ENCODE data around the gene CENPK. TPM values are rescaled to one million over a fixed set of nuclear protein-coding genes. Genes with fewer than 3 reads are reported as not detected.

Gene CENPK
- total RNA-seq, 2 donors from 2014 or later, result 78.3 to 89.8 TPM

DNA sequence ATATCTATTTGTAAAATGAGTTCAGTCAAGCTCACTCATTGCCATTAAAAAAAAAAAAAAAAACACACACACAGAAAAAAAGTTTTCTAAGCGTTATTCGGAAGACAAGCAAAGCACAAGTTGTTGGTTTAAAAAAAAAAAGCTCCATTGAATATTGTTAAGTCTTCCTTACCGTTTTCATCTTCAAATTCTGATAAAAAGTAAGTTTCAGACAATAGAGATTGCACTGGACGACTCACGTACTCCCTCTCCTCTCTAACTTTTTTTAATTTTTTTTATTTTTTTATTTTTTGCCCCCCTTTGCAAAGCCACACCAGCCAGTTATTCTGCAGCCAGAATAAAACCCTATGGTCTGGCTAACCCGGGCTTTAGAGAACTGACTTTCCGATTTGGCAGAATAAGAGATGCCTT is 81.8 kb downstream of the CENPK start:
- DNase-seq (ENCODE audit: low spot score in 2 of 2) (no peak), ATAC-seq (peak; percentile 10 to 19)
- peak overlapping the region; percentile 17 to 92 for H3K27ac Mint-ChIP-seq
- H3K36me3 Mint-ChIP-seq, result peaks cover 0 to 11% of the 10 kb centered on the region in 2 donors
- H3K9me3 Mint-ChIP-seq, result no peaks in the 10 kb centered on the region

DNA sequence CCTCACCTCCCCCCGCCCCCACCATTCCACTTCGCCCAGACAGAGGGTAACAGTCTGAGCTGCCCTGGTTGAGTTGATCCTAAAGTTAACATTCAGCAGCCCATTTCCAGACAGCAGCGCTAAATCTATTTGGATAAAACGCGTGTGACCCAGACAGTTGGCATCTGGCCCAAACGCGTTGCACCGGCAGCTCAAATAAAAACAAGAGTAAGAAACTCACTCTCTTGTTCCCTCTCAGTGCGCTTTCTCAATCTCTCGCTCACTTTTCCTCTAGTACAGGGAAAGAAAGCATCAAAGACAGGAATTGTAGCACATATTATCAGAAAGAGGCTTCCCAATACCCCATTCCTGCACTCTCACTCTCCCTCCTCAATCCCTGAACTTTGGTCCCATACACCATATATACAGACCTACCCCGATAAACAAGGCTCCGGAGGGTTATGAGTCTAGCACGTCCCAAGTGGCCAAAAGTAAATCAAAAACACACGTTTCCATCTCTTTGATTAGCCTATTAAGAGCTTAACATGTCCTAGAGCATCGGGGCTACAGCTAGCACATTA is 82.6 kb downstream of the CENPK start:
- DNase-seq (ENCODE audit: low spot score in 2 of 2) (peak in 1 of 2 donors; percentile 32), ATAC-seq (peak; percentile 15 to 45)
- Mint-ChIP-seq H3K36me3 (peaks cover 0 to 11% of the 10 kb centered on the region in 2 donors), H3K9me3 (no peaks in the 10 kb centered on the region), H3K27ac (no peak overlapping the region)

DNA sequence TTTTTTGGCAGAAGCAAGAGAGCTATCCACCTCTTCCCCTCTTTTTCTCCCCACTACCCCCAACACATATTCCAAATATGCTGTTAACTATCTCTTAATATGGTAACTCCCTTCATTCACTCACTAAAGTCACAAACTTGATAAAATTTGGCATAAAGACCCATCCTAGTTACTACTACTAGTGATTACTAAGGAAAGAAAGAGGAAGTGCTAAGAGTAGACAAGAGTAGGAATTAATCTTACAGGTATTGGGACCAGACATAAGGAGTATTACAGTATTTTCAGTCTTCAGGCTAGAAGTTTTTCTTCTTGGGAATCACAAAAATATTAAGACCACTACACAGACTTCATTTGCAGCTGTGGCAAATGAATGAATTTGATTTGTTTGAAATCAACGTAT is 83.4 kb downstream of the CENPK start:
- ATAC-seq, result no peak
- no peak overlapping the region for H3K27ac Mint-ChIP-seq
- peaks cover 0 to 11% of the 10 kb centered on the region in 2 donors for H3K36me3 Mint-ChIP-seq
- DNase-seq (ENCODE audit: low spot score in 2 of 2), result no peak
- H3K9me3 Mint-ChIP-seq, result no peaks in the 10 kb centered on the region

DNA sequence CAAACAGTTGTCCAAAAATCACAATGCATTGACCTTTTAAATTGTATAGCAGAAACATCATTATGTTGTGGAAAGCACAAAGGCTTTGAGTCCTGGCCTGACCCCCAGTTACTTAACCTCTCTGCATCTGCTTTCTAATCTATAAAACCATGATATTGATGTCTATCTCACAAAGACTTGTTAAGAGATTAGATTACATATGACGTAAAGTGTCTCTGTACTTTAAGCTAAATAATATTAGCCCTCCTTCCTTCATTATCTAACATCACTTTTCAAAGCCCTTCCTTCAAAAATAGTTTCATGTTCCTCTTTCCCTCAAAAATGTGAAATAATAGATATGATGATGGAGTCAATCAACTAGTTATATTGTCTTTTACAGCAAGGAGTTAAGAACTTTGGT is 84.6 kb downstream of the CENPK start:
- Mint-ChIP-seq H3K27ac (no peak overlapping the region), H3K36me3 (peaks cover 0 to 11% of the 10 kb centered on the region in 2 donors), H3K9me3 (no peaks in the 10 kb centered on the region)
- DNase-seq (ENCODE audit: low spot score in 2 of 2), result no peak
- no peak for ATAC-seq

DNA sequence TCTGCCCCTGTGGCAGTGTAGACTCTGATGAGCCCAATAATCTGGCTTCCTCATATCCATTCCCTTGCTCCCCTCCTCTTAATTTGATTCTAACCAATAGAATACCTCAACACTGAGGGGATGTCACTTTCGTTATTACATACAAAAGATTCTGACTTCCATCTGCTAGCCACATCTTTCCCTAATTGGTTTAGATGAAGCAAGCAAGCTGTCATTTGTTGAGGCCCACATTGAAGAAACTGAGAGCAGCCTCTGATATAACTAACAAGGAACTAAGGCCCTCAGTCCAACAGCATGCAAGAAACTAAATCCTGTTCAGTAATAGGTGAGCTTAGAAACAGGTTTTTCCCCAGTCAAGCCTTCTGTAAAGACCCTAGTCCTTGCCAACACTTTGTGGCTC is 87.1 kb downstream of the CENPK start:
- no peak for ATAC-seq
- Mint-ChIP-seq H3K27ac (no peak overlapping the region), H3K36me3 (no peaks in the 10 kb centered on the region), H3K9me3 (no peaks in the 10 kb centered on the region)
- DNase-seq (ENCODE audit: low spot score in 2 of 2), result no peak

DNA sequence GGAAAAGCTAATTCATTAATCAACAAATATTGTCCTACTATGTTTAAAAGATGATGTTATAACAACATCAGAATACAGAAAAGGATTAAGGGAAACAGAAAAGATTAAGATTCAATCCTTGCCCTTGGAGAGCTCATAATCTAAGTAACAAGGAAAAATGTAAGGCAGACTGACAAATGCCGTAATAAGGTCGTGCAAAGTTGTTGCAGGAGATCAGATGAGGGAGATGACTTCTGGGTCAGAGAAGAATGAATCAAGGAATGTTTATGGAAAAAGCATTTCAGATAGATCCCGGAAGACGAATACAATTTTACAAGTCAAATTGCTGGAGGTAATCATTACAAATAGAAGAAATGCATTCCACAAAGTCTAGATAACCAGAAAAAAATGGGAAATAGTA is 87.6 kb downstream of the CENPK start:
- no peak for DNase-seq (ENCODE audit: low spot score in 2 of 2)
- no peak overlapping the region for H3K27ac Mint-ChIP-seq
- no peak for ATAC-seq
- no peaks in the 10 kb centered on the region for H3K36me3 Mint-ChIP-seq
- H3K9me3 Mint-ChIP-seq, result no peaks in the 10 kb centered on the region

DNA sequence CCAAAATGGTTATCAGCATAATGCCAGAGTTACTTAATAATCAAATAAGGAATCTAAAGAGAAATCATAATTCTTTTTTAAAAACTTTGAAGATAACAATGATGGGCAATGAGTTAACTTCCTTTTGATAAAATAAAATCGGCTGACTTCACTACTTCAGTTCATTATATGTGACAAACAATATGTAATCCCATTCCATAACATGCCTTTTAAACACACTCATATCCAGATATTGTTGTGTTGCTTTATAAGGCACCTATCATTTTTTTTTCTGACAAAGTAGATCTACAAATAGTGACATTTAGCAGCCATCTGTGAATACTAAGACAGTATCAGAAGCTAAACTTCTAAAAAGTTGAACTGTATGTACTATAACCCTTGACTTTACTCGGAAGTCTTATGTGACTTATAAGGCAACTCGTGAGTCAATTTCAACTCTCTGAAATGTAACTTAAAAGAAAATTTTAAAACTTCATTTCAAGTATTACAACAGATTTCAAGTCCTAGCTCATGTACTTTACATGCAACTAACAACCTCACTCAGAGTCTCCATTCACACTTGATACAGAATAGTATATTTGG is 88.7 kb downstream of the CENPK start:
- H3K9me3 Mint-ChIP-seq, result no peaks in the 10 kb centered on the region
- DNase-seq (ENCODE audit: low spot score in 2 of 2) (no peak), ATAC-seq (peak in 1 of 2 donors; percentile 38)
- H3K27ac Mint-ChIP-seq, result no peak overlapping the region
- no peaks in the 10 kb centered on the region for H3K36me3 Mint-ChIP-seq

DNA sequence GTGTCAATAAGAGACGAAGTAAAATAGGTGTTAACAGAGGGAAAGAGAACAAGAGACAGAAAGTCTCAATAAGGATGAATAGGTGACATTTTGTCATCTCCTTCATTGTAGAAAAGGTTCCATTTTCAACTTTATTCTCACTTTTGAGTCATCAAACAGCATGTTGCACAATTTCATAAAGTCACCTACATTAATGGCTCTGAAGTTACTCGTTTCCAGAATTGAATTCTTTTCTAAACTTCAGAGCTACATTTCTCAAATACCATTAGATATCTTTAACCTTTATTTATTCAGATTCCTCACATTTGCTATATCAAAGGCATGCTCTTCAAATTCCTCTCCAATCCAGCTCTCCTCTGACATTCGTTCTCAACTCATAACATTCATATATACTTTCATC is 94.3 kb downstream of the CENPK start:
- no peaks in the 10 kb centered on the region for H3K9me3 Mint-ChIP-seq
- peak in 1 of 2 donors; percentile 65 for ATAC-seq

More for the DNA sequence above, 94.3 kb downstream of the CENPK start:
- no peak for DNase-seq (ENCODE audit: low spot score in 2 of 2)
- H3K36me3 Mint-ChIP-seq, result no peaks in the 10 kb centered on the region
- H3K27ac Mint-ChIP-seq, result no peak overlapping the region

Other genes with a start within 250 kb of the CENPK start
- gene ADAMTS6, start 81.2 kb downstream of the CENPK start, total RNA-seq, result 1 to 10 TPM; 2.0 to 3.8 TPM
- 10 to 100 TPM; 45.7 to 71.1 TPM for gene PPWD1, start 128 bp upstream of the CENPK start, total RNA-seq
- 10 to 100 TPM in 1 of 2 donors, 1 to 10 TPM in 1; 4.9 to 11.0 TPM for gene TRIM23, start 61.2 kb upstream of the CENPK start, total RNA-seq
- 1 to 10 TPM; 1.9 to 5.0 TPM for gene SHLD3, start 61.9 kb upstream of the CENPK start, total RNA-seq
- gene TRAPPC13, start 61.9 kb upstream of the CENPK start, total RNA-seq, result 10 to 100 TPM; 17.8 to 39.8 TPM
- 10 to 100 TPM; 19.1 to 23.4 TPM for gene SGTB, start 158.9 kb upstream of the CENPK start, total RNA-seq
- gene NLN, start 159.0 kb upstream of the CENPK start, total RNA-seq, result 10 to 100 TPM; 12.7 to 27.8 TPM